DMS79 (cell line): Measurements from ENCODE around the gene RAB22A.
A peak's percentile ranks its signal among the peaks of the same experiment; 100 is the strongest.
"Not testable (repeated sequence)": the region's sequence is repeated elsewhere in the genome, so short reads cannot be mapped to it uniquely, and the experiment has no call there.

Experiments used
- DNase-seq: peaks from one replicate; lab custom pipeline; 2025; lab: John Stamatoyannopoulos, UW

Gene RAB22A

DNA sequence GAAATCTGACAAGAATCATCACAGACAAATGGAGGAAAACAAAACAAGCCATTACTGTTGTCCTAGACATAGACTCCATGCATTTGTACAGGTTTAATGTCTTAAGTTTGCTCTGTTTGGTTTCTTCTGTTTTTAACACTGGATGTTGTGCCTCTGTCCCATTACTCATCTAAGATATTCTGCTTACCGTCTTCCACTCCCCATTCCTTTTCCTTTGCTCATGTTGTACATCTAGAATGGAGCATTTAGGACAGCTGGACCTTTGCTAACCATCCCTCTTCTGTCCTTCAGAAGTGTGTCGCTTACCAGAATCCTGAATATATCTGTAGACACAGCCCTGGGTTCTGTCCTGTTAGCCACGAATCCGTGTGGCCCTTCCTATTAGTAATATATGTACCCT is 35.2 kb downstream of the RAB22A start:
- no peak for DNase-seq

DNA sequence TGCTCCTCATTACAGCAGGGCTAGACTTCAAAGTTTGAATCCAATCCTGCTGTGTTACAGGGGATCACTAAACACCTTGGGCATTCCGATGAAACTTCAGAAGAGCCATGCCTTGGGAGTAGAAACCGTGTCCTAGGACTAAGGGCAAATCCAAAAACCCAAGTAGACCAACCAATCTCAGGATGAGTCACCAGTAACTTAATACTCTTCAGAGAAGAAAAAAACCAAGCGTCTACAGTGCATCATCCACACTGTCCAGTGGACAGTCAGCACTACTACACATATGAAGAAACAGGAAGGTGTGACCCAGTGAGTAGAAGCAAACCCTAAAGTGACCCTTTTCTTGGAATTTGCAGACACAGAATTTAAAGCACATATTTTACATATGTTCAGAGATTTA is 40.1 kb downstream of the RAB22A start:
- no peak for DNase-seq

DNA sequence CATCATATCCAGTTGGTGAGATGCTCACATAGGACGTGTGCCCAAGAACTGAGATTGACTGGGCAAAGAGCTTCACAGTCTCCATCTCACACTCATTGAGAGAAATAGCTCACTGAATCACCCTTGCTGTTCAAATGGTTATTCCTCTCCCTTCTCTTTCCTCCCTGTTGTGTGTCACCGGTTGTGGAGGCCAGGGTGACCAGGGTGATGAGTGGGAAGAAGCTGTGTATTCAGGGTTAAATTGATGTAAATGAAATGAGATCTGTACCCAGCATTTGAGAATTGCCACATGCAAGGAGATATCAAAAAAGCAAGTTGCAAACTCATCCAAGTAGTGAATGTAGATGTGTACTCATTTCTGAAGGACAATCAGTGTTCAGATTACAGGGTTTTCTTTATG is 43.0 kb downstream of the RAB22A start:
- DNase-seq = no peak

DNA sequence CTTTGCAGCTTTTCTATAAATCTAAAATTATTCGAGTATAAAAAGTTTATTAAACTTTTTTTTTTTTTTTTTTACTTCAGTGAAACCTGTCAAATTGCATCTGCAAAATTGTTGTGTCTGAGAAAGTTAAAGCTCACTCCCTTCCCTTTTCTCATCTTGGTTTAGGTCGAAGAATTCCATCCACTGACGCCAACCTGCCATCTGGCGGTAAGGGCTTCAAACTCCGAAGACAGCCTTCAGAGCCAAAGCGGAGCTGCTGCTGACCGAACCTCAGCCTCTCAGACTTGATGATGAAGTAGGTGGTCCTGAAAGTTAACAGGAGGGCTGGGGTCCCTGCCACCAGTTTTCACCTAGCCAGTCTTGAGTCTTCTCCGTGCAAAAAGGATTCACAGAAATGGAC is 49.9 kb downstream of the RAB22A start:
- no peak for DNase-seq

DNA sequence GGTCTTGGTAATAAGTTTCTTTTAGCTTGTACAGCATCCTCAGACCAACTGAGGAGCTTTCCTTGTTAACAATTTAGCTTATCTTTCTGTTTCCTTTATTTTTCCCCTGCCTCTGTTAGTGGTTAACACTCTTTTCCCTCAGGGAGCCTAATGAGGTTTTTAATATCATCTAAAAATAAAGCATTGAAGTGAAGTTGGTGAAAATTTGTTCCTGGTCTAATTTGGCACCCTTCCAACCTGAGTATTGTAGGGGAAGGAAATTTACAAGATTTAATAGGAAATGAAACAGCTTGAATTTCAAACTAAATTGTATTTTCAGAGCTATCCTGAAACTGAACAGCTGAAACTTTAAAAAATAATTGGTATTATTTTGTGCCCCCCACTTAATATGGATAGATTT is 51.4 kb downstream of the RAB22A start:
- DNase-seq = no peak

DNA sequence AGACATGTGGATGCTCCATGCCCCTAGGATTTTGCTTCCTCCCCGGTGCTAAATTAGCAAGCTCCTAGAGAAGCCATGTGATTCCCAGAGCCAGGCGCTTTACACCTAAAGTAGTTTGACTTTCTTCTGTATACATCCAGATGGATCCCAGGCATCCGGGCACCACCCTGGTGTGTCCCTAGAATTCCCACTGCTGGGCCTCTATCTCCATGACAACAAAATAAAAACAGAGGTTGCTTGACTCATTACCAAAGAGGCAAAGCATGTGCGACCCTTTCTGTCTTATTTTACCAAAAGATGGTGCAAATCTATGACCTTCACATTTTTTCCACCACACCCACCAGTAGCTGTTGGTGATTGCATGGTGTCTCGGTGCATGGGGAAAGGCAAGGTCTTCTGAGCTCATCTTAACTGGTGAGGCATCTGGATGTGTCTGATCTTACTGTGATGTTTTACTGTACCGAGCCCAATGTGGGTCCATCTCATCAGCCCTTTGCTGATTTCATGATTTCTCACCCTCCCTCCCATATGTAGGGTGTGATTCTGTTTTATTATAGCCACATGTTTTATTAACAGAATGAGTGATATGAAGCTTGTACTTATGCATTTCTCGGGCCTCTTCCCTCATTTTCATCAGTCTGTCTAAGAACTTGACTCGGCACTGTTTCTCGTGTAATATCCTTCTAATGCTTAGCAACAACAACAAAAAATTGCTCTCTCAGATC is 52.1 kb downstream of the RAB22A start:
- DNase-seq = no peak

DNA sequence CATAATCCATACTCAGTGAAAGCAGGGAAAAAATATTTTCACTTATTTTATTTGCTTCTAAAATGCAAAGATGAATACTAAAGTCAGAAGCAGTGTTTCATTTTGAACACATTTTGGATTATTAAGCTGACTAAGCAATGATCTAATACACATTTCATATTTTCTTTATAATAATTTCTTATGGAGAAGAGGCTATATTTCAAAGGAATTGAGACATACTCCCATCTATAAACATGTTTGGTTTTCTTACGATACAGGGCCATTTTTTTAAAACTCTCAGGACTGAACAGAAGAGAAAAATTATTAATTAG is 52.6 kb downstream of the RAB22A start:
- no peak for DNase-seq

DNA sequence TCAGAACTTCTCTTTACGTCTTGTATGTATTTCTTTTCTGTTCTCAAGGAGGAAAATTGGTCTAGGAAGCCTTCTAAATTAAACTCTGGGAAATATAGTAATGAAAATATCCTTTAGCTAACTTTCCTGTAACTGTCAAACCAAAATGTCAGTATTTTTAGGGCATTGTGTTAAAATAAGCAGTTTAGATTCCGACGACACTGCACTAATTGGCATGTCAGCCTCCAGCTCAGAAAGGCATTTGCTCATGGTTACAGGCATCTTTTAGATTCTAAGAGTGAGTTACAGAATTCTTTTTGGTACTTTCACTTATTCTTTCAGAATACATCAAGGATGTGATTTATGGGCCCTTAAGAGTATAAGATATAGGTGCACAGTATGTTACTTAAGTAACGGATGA is 53.5 kb downstream of the RAB22A start:
- no peak for DNase-seq

DNA sequence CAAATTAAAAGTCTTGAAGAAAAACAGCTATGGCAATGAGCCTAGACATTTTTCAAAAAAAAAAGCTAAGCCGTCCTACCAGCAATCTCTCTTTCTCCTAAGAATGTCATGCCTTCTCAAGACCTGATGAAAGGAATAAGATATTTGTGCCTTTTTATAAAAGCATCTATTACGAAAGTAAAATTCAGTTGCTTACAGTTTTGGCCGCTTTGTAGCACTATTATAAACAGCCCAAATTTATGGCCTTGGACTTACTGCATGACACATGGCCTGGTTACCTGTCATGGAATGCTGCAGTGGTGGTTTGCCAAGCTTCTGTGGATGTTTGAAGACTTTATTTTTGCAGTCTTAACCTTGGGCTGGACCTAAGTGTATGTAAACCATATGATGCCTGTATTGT is 57.4 kb downstream of the RAB22A start:
- no peak for DNase-seq

DNA sequence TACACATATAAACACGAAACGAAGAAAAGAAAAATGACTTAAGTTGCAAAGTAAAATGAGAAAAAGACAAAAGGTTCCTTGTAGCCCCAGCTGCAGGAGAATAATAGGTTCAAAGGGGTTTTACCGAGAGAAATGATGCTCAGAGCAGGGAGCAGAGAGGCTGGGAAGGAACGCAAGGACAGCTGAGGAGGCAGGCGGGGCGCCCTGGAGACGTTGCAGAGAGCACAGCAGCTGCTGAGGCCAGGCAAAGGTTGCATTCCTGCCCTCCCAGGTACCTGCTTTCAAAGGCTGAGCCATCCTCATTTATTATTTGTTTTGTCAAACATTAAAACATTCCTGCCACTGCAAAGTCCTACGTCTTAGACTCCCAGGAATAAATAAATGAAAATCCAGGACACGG is 63.3 kb downstream of the RAB22A start:
- no peak for DNase-seq

DNA sequence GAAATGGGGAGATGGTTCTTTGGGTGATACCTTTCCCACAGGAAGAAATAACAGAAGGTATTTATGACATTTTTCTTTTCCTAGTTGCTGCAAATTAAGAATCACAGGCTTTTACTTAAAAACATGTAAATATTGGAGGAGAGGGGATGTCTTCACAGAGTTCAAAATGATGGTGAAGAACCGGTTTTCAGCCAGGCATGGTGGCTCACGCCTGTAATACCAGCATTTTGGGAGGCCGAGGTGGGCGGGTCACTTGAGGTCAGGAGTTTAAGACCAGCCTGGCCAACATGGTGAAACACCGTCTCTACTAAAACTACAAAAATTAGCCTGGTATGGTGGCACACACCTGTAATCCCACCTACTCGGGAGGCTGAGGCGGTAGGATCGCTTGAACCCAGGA is 63.8 kb downstream of the RAB22A start:
- not testable (repeated sequence) for DNase-seq

DNA sequence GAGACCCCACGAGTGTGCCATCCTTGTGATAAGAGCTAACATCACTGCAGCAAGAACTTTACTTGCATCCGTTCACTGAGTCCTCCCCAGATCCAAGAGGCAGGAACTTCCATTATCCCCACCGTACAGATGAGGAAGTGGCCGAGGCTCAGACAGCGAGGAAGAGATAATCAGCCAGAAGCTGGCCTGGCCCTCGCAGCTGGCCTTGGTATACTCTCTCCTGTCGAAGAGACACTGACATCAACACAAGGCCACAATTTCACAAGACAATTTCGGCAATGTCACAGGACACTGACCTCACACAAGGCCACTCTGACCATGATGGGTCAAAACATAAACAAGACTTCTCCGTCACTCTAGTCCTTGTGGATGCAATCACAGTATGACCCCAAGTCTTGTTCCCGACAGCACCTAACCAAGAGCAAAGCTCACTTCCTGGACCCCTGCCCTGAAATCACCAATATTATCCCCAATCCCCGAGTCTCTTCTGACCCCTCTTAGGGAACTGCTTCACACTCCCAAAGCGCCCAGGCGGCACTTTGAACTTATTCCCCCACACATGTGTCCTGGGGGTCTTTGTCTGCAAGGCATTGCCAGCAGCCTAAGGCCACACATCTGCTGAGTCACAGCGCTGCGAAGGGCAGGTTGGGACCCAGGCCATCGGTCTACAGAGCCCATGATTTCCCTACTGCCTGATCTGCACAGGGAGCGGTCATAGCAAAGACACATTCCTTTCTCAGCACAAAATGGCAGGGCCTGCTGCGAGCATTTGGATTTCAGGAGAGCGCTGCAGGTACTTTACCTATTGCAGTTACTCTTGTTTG is 64.7 kb downstream of the RAB22A start:
- no peak for DNase-seq

DNA sequence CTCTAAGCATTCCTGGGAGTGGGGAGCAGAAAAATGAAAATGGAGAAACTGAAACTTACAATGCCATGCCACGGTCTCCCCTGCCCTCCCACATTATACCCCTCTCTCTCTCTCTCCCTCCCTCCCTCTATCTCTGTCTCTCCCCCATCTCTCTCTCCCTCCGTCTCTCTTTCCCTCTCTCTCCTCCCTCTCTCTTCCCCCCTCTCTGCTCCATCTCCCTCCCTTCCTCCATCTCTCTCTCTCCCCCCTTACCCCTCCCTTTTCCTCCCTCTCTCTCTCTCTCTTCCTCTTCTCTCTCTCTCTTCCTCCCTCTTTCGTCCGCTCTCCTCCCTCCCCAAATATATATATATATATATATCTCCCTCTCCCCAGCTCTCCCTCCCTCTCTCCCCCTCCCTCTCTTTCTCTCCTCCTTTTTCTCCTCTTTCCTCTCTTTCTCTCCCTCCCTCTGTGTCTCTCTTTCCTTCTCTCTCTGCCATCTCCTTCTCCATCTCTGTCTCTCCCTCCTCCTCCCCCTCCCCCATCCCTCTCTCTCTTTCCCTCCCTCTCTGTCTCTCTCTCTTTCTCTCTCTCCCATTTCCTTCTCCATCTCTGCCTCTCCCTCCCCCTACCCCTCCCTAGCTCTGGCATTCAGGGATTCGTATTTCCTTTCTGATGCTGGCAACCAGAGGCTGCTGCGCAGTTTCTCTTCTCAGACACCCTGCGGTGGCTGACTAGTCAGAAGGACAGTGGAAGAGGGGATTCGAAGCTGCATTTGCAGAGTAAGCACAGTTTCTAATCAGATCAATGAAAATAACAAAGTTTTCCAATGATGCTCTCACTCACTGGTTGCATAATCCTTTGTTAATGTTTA is 65.6 kb downstream of the RAB22A start:
- no peak for DNase-seq

DNA sequence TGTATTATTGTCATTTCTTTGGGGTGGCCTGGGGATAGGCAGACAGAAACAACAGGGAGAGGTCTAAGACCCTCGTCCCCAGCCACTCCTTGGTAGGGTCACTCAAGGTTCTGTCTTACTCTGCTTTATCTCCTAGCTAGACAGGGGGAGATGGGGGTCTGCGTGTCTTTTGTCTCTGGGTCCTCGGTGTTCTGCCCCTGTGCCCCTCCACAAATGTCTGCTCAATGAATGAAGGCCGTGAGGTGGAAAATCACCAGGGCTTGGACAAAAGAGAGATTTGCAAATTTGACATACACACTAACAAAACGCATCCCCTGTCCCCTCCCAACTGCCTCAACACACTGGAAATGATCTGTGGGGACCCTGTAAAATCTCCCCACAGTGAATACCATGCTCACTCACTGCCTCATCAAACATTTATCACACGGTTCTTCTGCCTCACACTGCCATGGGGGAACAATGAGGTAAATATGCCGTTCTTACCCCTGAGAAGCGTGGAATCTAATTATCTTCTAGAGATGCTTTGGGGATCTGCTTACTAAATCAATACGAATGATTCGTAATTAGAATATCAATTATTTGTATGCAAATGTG is 66.3 kb downstream of the RAB22A start:
- no peak for DNase-seq

DNA sequence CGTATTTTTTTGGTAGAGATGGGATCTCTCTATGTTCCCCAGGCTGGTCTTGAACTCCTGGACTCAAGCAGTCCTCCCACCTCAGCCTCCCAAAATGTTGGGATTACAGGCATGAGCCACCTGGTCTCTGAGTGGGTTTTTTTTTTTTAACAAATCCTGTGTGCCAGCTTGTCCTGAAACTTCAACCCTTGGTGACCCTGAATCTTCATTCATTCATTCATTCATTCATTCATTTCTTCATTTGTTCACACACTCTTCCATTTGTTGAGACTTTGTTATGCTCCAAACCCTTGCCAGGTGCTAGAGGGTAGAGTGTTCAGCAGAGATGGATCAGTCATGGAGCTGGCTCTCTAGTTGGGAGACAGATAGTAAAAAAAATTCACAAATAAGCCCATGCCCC is 67.5 kb downstream of the RAB22A start:
- DNase-seq = no peak

DNA sequence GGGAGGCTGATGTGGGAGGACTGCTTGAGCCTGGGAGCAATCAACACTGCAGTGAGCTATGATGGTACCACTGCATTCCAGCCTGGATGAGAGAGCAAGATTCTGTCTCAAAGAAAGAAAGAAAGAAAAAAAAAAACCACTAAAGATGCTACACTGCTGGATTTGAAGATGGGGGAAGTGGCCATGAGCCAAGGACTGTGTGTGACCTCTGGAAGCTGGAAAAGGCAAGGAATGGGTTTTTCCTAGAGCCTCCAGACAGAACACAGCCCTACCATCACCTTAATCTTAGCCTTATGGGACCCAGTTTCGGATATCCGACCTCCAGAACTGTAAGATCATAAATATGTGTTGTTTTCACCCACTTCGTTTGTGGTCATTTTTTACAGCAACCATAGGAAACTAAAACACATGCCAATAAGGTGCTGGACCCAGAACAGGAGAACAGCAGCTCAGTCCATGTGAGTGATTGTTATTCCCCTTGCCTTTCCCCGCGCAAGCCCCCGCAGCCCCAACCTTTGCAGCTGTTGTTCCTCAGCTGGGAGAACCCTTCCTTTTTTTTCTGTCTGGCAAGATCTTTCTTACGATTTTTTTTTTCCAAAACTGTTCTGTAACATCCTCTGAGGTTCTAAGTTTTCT is 68.4 kb downstream of the RAB22A start:
- DNase-seq = no peak

DNA sequence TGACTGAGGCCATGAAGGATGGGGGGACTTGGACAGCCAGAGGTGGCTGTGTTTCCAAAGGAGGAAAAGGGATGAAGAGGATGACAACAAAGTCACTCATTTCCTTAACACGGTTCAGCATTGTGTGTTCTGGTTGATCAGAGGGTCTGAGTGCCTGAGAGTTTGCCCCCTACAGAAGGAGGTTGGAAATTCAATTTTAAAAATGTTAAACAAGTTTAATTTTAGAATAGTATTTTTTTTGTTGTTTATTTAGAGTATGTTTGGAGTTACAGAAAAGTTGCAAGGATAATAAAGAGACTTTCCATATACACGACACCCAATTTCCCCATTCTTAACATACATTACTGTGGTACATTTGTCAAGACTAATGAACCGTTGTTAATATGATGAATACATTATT is 69.2 kb downstream of the RAB22A start:
- DNase-seq = no peak

DNA sequence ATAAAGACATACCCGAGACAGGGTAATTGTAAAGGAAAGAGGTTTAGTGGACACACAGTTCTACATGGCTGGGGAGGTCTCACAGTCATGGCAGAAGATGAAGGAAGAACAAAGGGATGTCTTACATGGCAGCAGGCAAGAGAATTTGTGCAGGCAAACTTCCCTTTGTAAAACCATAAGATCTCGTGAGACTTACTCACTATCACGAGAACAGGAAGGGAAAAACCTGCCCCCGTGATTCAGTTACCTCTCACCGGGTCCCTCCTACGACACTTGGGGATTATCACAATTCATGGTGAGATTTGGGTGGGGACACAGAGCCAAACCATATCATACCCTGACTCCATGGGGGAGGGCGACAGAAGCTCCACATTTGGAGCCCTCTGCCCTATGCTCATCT is 72.1 kb downstream of the RAB22A start:
- DNase-seq = no peak

DNA sequence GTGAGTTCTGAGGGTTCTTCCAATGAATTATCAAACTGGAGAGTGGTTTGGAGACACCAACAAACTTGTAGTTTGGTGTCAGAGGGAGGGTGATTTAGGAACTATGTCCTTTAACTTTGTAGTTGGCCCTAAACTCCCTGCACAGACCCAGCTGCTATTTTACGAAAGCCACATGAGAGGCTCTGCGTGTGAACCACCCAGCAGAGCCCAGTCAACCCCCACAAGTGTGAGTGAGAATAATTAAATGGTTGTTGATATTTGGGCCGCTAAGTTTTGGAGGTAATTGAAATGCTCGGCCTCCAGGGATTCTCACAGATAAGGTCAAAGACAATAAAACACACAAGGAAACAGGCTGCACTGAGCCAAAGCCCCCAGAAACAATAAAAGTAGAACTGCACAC is 72.6 kb downstream of the RAB22A start:
- no peak for DNase-seq

DNA sequence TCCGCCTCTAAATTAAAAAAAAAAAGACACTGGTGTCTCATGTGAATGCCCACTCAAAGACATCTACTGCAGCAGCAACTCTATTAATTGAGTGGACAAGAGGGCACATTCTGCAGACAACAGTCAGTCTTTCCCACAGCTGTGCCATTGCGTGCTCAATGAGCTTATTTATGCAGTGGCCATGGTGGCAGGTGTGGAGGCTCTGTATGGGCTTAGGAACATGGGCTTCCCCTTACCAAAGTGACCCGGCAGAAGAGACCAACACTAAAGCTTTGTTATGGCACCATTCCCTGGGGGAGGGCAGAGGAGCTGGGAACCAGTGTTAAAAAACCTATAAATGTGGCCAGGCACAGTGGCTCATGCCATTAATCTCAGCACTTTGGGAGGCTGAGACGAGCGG is 75.3 kb downstream of the RAB22A start:
- DNase-seq = no peak

DNA sequence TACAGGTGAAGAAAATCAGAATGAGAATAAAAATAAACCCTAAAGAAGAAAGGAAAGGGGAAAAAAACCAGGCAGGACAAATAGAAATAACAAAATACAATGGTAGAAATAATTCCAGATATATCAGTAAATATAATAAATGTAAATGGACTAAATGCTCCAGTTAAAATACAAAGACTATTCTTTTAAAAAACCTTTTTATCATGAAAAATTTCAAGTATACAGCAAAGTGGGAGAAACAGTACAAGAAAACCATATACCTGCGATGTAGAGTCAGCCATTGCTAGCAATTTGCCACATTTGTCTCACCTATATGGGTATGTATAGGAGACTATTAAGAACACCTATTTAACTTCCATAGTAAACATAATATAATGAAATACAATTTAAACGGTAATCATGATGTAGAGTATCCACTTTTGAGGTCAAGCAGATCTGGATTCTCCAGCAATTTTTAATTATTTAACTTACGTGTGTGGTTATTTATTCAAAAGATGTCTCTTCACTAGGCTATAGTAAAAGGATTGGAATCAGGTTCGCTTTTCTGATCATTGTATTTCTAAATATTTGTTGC is 78.6 kb downstream of the RAB22A start:
- no peak for DNase-seq

DNA sequence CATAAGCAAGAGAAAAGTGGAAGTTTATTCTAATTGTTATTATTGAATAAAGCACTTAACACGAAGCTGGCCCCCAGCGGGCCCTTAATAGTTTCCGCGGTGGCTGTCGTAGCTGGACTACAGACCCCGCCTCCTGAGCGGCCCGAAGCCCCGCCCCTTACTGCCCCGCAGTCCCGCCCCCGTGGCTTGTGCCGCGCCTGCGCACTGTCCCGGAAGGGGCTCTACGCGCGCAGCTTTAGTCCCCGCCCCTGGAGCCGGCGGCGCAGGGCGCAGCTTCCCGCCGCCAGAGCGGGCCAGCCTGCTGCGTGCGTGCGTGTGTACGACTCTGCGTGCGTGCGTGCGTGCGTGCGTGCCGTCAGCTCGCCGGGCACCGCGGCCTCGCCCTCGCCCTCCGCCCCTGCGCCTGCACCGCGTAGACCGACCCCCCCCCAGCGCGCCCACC is 79.4 kb downstream of the RAB22A start, which contains the start of gene VAPB:
VAPB (plus strand) TSS at position 348 of the 442 bp plus-strand sequence. CDS start 231 bp downstream, outside the sequence.
- peak; percentile 84 for DNase-seq
